Nephron progenitor cell (in vitro differentiated cells): ENCODE results near the gene GRAMD2A.

Experiments used
- DNase-seq: peaks from one replicate; pipeline ENCODE4 v3.0.0; 2021
- H3K27ac Mint-ChIP-seq: 2 replicates; pipeline ENCODE4 v1.8.0; 2021; ENCODE audit warnings: mild to moderate bottlenecking, moderate library complexity, mixed read lengths
- H3K27me3 Mint-ChIP-seq: 2 replicates; pipeline ENCODE4 v1.8.0; 2021; ENCODE audit warnings: mild to moderate bottlenecking, low read depth, mixed read lengths; ENCODE audit not compliant: poor library complexity
- H3K36me3 Mint-ChIP-seq: 2 replicates; pipeline ENCODE4 v1.8.0; 2021; ENCODE audit warnings: low read depth, mixed read lengths
- H3K4me1 Mint-ChIP-seq: 2 replicates; pipeline ENCODE4 v1.8.0; 2021; ENCODE audit warnings: mixed read lengths
- H3K4me3 Mint-ChIP-seq: 2 replicates; pipeline ENCODE4 v1.8.0; 2021; ENCODE audit warnings: mild to moderate bottlenecking, moderate library complexity, mixed read lengths
- H3K9me3 Mint-ChIP-seq: 2 replicates; pipeline ENCODE4 v1.8.0; 2021; ENCODE audit warnings: mild to moderate bottlenecking, moderate library complexity, mixed read lengths
- CTCF ChIP-seq: fragments of 200-600 bp; sonication (generic); IDR thresholded peaks from 2 replicates; pipeline ENCODE4 v1.5.0; 2021; ENCODE audit warnings: antibody characterized with exemption

GRAMD2A gene

GRCh38 chr15:72231066-72231832, 33.7 kb upstream of the GRAMD2A start, which contains the start of gene PKM:
Gene PKM (minus strand): TSS chr15:72231190. CDS start chr15:72219097, 12,093 bp downstream.
- peak; percentile 99 for DNase-seq
- Mint-ChIP-seq H3K27me3 (peaks cover 9% of the 10 kb centered on the region), H3K27ac (peak within 1 kb of the TSS; percentile 99), H3K9me3 (no peaks in the 10 kb centered on the region), H3K4me3 (peak within 1 kb of the TSS; percentile 98), H3K36me3 (no peaks in the 10 kb centered on the region), H3K4me1 (peaks cover 48% of the 10 kb centered on the region)
- no peak for TF ChIP-seq CTCF

- peaks cover 56% of the 10 kb centered on the region for H3K4me1 Mint-ChIP-seq
- H3K9me3 Mint-ChIP-seq: no peaks in the 10 kb centered on the region
- H3K27me3 Mint-ChIP-seq: peaks cover 9% of the 10 kb centered on the region
- no peak for TF ChIP-seq CTCF
- H3K36me3 Mint-ChIP-seq: peaks cover 8% of the 10 kb centered on the region
- peak overlapping the region; percentile 99 for H3K27ac Mint-ChIP-seq
- peak; percentile 93 for DNase-seq
- peak overlapping the region; percentile 98 for H3K4me3 Mint-ChIP-seq
These were observed 32.8 kb upstream of the GRAMD2A start for GRCh38 chr15:72230197-72231065.

- TF ChIP-seq CTCF: no peak
- Mint-ChIP-seq H3K4me3 (peak overlapping the region; percentile 100), H3K9me3 (no peaks in the 10 kb centered on the region), H3K27me3 (peaks cover 9% of the 10 kb centered on the region), H3K27ac (peak overlapping the region; percentile 99), H3K36me3 (peaks cover 11% of the 10 kb centered on the region), H3K4me1 (peaks cover 60% of the 10 kb centered on the region)
- no peak for DNase-seq
These were observed 32.3 kb upstream of the GRAMD2A start for GRCh38 chr15:72229947-72230196.

- DNase-seq: peak; percentile 25
- no peaks in the 10 kb centered on the region for H3K9me3 Mint-ChIP-seq
- peaks cover 9% of the 10 kb centered on the region for H3K27me3 Mint-ChIP-seq
- H3K4me3 Mint-ChIP-seq: peak overlapping the region; percentile 100
- peaks cover 14% of the 10 kb centered on the region for H3K36me3 Mint-ChIP-seq
- H3K27ac Mint-ChIP-seq: peak overlapping the region; percentile 99
- peaks cover 63% of the 10 kb centered on the region for H3K4me1 Mint-ChIP-seq
- TF ChIP-seq CTCF: no peak
These were observed 31.7 kb upstream of the GRAMD2A start for GRCh38 chr15:72229076-72229946.

- Mint-ChIP-seq H3K27me3 (peaks cover 6% of the 10 kb centered on the region), H3K4me1 (peaks cover 76% of the 10 kb centered on the region), H3K9me3 (no peaks in the 10 kb centered on the region), H3K36me3 (peaks cover 28% of the 10 kb centered on the region), H3K4me3 (peak overlapping the region; percentile 100), H3K27ac (peak overlapping the region; percentile 77)
- TF ChIP-seq CTCF: no peak
- no peak for DNase-seq
These were observed 30.1 kb upstream of the GRAMD2A start for GRCh38 chr15:72227720-72228119.
